K562 (cell line): Measurements from ENCODE around the gene PSMD8. TPM values are rescaled to one million over a fixed set of nuclear protein-coding genes. Genes with fewer than 3 reads are reported as not detected.

Source experiments
- ATAC-seq: fragments of 200-7000 bp; cut with Tn5 transposase; 3 replicates; pipeline ENCODE4 v1.9.1; 2020; ENCODE audit warnings: moderate library complexity
- BruUV-seq: library from RNA; stranded (reverse); fragments of 400-500 nt; replicated peaks from 2 replicates; lab custom pipeline; 2021; lab: Mats Ljungman, UMichigan
- CTCF ChIA-PET: fragments of 300-600 bp; formaldehyde crosslinking; extraction: SDS; loops from one replicate; lab custom pipeline; 2021; ENCODE audit warnings: low intra/inter-chr PET ratio; lab: Yijun Ruan, JAX
- POLR2A ChIA-PET: fragments of 300-600, 350-650 bp; sonication (Branson Sonifier 250); formaldehyde crosslinking; extraction: SDS; loops from one replicate; lab custom pipeline; 2021; ENCODE audit warnings: antibody characterized with exemption, inconsistent platforms; lab: Yijun Ruan, JAX
- DNase-seq, 4 experiments: peaks; one replicate each; pipeline versions ENCODE4 v3.0.0 to v3.0.0-alpha.2; 2011 to 2018; ENCODE audit warnings: low spot score in 3 of 4, mixed read lengths in 3 of 4; ENCODE audit errors: extremely low read depth in 1 of 4
- FAIRE-seq: peaks from 2 replicates; lab custom pipeline; 2011; peaks lifted over from hg19 to GRCh38; lab: Jason Lieb, UNC
- H2AFZ ChIP-seq: 2 replicates; pipeline ENCODE4 v1.6.0; 2011; ENCODE audit warnings: low read depth, low read length, control low read depth, inconsistent platforms
- H3K27ac ChIP-seq: fragments of 200-600 bp; 3 replicates; pipeline ENCODE4 v1.8.0; 2011; ENCODE audit warnings: low read depth, mild to moderate bottlenecking, control low read depth, inconsistent platforms, low read length, moderate library complexity, mixed read lengths; ENCODE audit errors: extremely low read depth
- H3K27me3 ChIP-seq, 2 experiments: fragments of 300-600 bp in 1 of 2; 2 replicates in 1 of 2; 3 replicates in 1 of 2; pipeline versions ENCODE4 v1.6.0 to v1.8.0; 2011; ENCODE audit warnings: inconsistent platforms in 2 of 2, low read length in 2 of 2, mild to moderate bottlenecking in 1 of 2, mixed read lengths in 1 of 2, moderate library complexity in 1 of 2; ENCODE audit not compliant: control insufficient read depth in 2 of 2, insufficient read depth in 2 of 2
- H3K36me3 ChIP-seq: fragments of 300-600 bp; 3 replicates; pipeline ENCODE4 v1.8.0; 2011; ENCODE audit warnings: mild to moderate bottlenecking, low read length, inconsistent platforms; ENCODE audit not compliant: control insufficient read depth, insufficient read depth
- H3K4me1 ChIP-seq, 2 experiments: fragments of 200-600 bp in 1 of 2; replicated peaks in 1 of 2; 2 replicates in 1 of 2; 3 replicates in 1 of 2; pipeline versions ENCODE4 v1.5.1 to v1.8.0; 2011; ENCODE audit warnings: inconsistent platforms in 2 of 2, low read length in 2 of 2, mild to moderate bottlenecking in 1 of 2, mixed read lengths in 1 of 2, moderate library complexity in 1 of 2; ENCODE audit not compliant: control insufficient read depth in 2 of 2, insufficient read depth in 2 of 2
- H3K4me2 ChIP-seq: 2 replicates; pipeline ENCODE4 v1.6.1; 2011; ENCODE audit warnings: low read length, control low read depth, inconsistent platforms, mixed read lengths; ENCODE audit not compliant: insufficient read depth
- H3K4me3 ChIP-seq: fragments of 200-600 bp; sonication (generic), shearing (Covaris generic); 2 replicates; pipeline ENCODE4 v1.5.1; 2016; ENCODE audit warnings: control low read depth, inconsistent platforms
- H3K79me2 ChIP-seq: fragments of 200-600 bp; 3 replicates; pipeline ENCODE4 v1.8.0; 2011; ENCODE audit warnings: low read length, inconsistent platforms; ENCODE audit not compliant: control insufficient read depth, insufficient read depth
- H3K9ac ChIP-seq, 2 experiments: 2 replicates each; pipeline versions ENCODE4 v1.6.0 to v1.6.1; 2011; ENCODE audit warnings: low read depth in 2 of 2, low read length in 2 of 2, control low read depth in 1 of 2, inconsistent platforms in 1 of 2, mild to moderate bottlenecking in 1 of 2, mixed read lengths in 1 of 2; ENCODE audit not compliant: insufficient read depth in 1 of 2
- H3K9me1 ChIP-seq: one replicate; pipeline ENCODE4 v1.6.0; 2011; ENCODE audit warnings: inconsistent platforms, mild to moderate bottlenecking, low read length, moderate library complexity; ENCODE audit not compliant: control insufficient read depth, insufficient read depth
- H3K9me3 ChIP-seq: replicated peaks from 2 replicates; pipeline ENCODE4 v1.5.1; 2011; ENCODE audit warnings: low read depth, low read length, inconsistent platforms; ENCODE audit not compliant: control insufficient read depth, insufficient read depth
- H4K20me1 ChIP-seq: replicated peaks from 2 replicates; pipeline ENCODE4 v1.6.1; 2011; ENCODE audit warnings: low read length, inconsistent platforms, mixed read lengths; ENCODE audit not compliant: control insufficient read depth, insufficient read depth
- CBX8 ChIP-seq: fragments of 200-600 bp; sonication (generic); IDR thresholded peaks from 2 replicates; pipeline ENCODE4 v1.6.1; 2012; ENCODE audit warnings: borderline replicate concordance, mixed run types, low read depth, mild to moderate bottlenecking, moderate library complexity, mixed read lengths, low read length, control low read depth, inconsistent platforms; ENCODE audit not compliant: poor library complexity, severe bottlenecking; ENCODE audit errors: extremely low read depth
- RFX1 ChIP-seq: fragments of 450-650 bp; IDR thresholded peaks from 2 replicates; pipeline ENCODE4 v1.6.1; 2016; ENCODE audit warnings: mild to moderate bottlenecking, moderate library complexity
- ZFX ChIP-seq: sonication (generic); formaldehyde crosslinking; IDR thresholded peaks from 2 replicates; pipeline ENCODE4 v1.8.0; 2022; ENCODE audit warnings: mild to moderate bottlenecking, missing genetic modification reagents, moderate library complexity
- ZNF354B ChIP-seq: fragments of 250-450 bp; sonication (Bioruptor Pico); IDR thresholded peaks from 2 replicates; pipeline ENCODE4 v1.4.0; 2020
- ZNF518B ChIP-seq: fragments of 250-450 bp; sonication (Bioruptor Pico); IDR thresholded peaks from 2 replicates; pipeline ENCODE4 v1.5.0; 2021; ENCODE audit warnings: mild to moderate bottlenecking, moderate library complexity
- WGBS: fragments of 100-300 bp; shearing (Covaris generic); methylation state at CpG from one replicate; pipeline ENCODE4 v1.1.6; 2016; ENCODE audit warnings: low coverage, mixed read lengths; ENCODE audit not compliant: insufficient coverage; ENCODE audit errors: missing lambda C conversion rate; 5-methylcytosine and 5-hydroxymethylcytosine counted together
- in situ Hi-C: fragments of 300-500 bp; cut with MboI; formaldehyde crosslinking; loops from 4 replicates; pipeline ENCODE4 v1.15.0; 2018; ENCODE audit warnings: inconsistent platforms, mixed read lengths
- intact Hi-C: fragments of 100-400 bp; cut with micrococcal nuclease; formaldehyde crosslinking; loops from 2 replicates; pipeline ENCODE4 v1.14.2; 2022
- polyA plus RNA-seq, 8 experiments: library from polyadenylated mRNA; depleted of rRNA in 4 of 8; stranded (reverse) in 5 of 8; unstranded in 3 of 8; fragments of >200 nt; fragmentation: Nextera tagmentation in 2 of 8; fragmentation: Illumina TruSeq in 1 of 8; extraction: Ambion mirVana in 2 of 8; extraction: Trizol in 1 of 8; gene quantifications; 2 replicates each; pipeline versions ENCODE4 v1.2.1 to v1.2.3, GENCODE V29; 2011 to 2014; ENCODE audit warnings: inconsistent platforms in 1 of 8, missing spikeins in 1 of 8
- total RNA-seq, 7 experiments: library from RNA; depleted of rRNA in 6 of 7; stranded (reverse); fragments of >200 nt in 6 of 7; fragmentation: Illumina TruSeq in 2 of 7; extraction: Trizol in 2 of 7; gene quantifications; 2 replicates each; pipeline versions ENCODE4 v1.2.1 to v1.2.3, GENCODE V29; 2011 to 2021; ENCODE audit warnings: low replicate concordance in 1 of 7
- TF ChIP-seq, protein P1 (sequence below): fragments of 450-650 bp; IDR thresholded peaks from one replicate; pipeline ENCODE4 v1.6.1; 2018; ENCODE audit warnings: mild to moderate bottlenecking, moderate library complexity; ENCODE audit not compliant: partially characterized antibody

PSMD8 gene
- total and polyA plus RNA-seq, 9 of the 15 experiments (the other 6 are each of a cell fraction or from before 2014, with no cell fraction given): 130 to 583 (median 315) TPM

DNA sequence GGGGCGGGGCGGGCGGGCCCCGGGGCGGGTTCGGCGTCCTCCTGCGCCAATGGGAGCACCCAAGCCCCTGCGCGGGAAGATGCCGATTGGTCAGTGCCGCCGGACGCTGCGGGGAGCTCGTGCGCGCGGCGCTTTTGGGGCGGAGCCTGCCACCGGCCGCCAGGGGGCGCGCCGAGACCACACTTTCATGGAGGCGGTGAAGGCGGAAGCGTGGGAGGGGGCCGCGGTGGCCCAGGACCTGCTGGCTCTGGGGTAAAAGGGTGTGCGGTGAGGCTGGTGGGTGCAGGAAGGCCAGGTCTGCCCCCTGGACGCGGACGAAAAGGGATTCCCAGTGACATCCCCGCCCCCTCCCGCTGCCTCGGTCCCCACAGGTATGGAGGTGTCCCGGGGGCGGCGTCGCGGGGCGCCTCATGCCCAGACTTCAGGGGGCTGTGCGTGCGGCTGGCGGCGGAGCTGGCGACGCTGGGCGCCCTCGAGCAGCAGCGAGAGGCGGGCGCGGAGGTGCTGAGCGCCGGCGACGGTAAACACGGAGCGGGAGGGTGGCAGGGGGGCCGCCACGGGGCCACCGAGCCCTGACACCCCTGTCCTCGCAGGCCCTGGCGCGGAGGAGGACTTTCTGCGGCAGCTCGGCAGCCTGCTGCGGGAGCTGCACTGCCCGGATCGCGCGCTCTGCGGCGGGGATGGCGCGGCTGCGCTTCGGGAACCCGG is 28.8 kb downstream of the PSMD8 start, which contains the start of gene FAM98C (continued):
- TF ChIP-seq, protein P1, sequence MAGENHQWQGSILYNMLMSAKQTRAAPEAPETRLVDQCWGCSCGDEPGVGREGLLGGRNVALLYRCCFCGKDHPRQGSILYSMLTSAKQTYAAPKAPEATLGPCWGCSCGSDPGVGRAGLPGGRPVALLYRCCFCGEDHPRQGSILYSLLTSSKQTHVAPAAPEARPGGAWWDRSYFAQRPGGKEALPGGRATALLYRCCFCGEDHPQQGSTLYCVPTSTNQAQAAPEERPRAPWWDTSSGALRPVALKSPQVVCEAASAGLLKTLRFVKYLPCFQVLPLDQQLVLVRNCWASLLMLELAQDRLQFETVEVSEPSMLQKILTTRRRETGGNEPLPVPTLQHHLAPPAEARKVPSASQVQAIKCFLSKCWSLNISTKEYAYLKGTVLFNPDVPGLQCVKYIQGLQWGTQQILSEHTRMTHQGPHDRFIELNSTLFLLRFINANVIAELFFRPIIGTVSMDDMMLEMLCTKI: no peak

DNA sequence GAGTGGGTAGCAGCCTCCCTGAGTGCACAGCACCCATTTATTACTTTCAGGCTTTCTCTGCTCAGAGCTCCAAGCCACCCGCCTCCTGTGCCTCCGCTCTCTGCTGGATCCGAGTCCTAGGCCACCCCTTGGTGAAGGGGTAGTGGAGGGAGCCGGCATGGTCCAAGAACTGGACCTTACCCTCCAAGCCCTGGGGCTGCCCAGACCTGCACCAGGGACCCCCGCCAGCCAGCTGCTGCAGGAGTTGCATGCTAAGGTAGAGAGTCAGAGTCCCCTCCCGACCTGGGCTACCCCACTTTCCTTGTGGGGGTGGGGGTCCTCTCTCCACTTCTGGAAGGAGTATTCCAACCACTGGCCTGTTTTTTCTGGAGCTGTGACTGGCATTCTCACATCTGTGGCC is 30.5 kb downstream of the PSMD8 start:
- H3K27me3 ChIP-seq: no peaks in the 10 kb centered on the region
- TF ChIP-seq ZNF518B (CRISPR knock-in tag) (no peak), ZNF354B (CRISPR knock-in tag) (no peak), ZFX (no peak), CBX8 (no peak), RFX1 (no peak)
- TF ChIP-seq, all 486 proteins: peak for 0
- WGBS: 100% methylated on average over 4 of the region's 6 CpGs
- DNase-seq: no peak
- H3K4me1 ChIP-seq: peaks cover 8 to 31% of the 10 kb centered on the region in 2 experiments; a peak in 4 of 5 replicates
- ChIA-PET POLR2A (interaction anchor here (0.5 to 3.5 kb wide), 6 partner anchors 9 to 724 kb away, joined by 3 to 30 read pairs (median 3); no protein-coding TSS in a partner anchor), CTCF (no interaction called here)
- peak overlapping the region in 1 of 2 experiments; percentile 74; a peak in 2 of 4 replicates for H3K9ac ChIP-seq
- no peak for FAIRE-seq
- in situ Hi-C loops (loop anchor here (5.0 kb wide), 1 partner anchor 227 kb away; no protein-coding TSS in a partner anchor), intact Hi-C loops (loop anchor here (5.0 kb wide), 1 partner anchor 547 kb away; no protein-coding TSS in a partner anchor)
- H4K20me1 ChIP-seq: no peaks in the 10 kb centered on the region
- H3K9me1 ChIP-seq: peaks cover 3% of the 10 kb centered on the region
- H3K27ac ChIP-seq: no peak overlapping the region
- no peaks in the 10 kb centered on the region for H3K9me3 ChIP-seq
- H3K36me3 ChIP-seq: peaks cover 27% of the 10 kb centered on the region; the same call in 2 of the 3 replicates
- ATAC-seq: no peak
- H2AFZ ChIP-seq: no peak overlapping the region
- no TSS peak for BruUV-seq
- no peak overlapping the region for H3K4me2 ChIP-seq
- peaks cover 17% of the 10 kb centered on the region; the same call in 2 of the 3 replicates for H3K79me2 ChIP-seq
- H3K4me3 ChIP-seq: no peak overlapping the region
